Measurements from ENCODE around the gene CLSTN2.

DNA sequence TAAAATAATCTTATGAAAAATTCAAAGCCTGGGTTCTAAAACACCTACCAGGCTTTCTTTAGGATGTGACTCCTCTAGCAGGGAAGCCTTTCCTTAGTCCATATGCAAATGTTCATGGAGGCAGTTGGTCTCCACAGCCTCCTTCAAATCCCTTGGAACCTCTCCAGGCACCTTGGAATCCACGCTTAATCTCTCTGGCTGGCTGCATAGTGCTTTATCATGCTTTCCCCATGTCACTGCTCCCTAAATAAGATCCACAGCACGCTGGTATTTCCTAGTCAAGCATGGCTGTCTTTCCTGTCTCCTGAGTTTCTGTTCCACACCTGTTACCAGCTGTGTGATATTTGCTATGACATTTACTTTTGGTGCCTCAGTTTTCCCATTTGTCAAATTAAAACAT lies 71.3 kb downstream of the CLSTN2 start:
- TF ChIP-seq, protein P1, sequence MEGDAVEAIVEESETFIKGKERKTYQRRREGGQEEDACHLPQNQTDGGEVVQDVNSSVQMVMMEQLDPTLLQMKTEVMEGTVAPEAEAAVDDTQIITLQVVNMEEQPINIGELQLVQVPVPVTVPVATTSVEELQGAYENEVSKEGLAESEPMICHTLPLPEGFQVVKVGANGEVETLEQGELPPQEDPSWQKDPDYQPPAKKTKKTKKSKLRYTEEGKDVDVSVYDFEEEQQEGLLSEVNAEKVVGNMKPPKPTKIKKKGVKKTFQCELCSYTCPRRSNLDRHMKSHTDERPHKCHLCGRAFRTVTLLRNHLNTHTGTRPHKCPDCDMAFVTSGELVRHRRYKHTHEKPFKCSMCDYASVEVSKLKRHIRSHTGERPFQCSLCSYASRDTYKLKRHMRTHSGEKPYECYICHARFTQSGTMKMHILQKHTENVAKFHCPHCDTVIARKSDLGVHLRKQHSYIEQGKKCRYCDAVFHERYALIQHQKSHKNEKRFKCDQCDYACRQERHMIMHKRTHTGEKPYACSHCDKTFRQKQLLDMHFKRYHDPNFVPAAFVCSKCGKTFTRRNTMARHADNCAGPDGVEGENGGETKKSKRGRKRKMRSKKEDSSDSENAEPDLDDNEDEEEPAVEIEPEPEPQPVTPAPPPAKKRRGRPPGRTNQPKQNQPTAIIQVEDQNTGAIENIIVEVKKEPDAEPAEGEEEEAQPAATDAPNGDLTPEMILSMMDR (IDR thresholded peaks at IDR 0.05) = no peak
- TF ChIP-seq POLR2A (IDR thresholded peaks at IDR 0.05) = no peak

Data from tibial nerve (tissue), 3 donors.